Measurements from ENCODE around the gene BET1L.

Gene BET1L

DNA sequence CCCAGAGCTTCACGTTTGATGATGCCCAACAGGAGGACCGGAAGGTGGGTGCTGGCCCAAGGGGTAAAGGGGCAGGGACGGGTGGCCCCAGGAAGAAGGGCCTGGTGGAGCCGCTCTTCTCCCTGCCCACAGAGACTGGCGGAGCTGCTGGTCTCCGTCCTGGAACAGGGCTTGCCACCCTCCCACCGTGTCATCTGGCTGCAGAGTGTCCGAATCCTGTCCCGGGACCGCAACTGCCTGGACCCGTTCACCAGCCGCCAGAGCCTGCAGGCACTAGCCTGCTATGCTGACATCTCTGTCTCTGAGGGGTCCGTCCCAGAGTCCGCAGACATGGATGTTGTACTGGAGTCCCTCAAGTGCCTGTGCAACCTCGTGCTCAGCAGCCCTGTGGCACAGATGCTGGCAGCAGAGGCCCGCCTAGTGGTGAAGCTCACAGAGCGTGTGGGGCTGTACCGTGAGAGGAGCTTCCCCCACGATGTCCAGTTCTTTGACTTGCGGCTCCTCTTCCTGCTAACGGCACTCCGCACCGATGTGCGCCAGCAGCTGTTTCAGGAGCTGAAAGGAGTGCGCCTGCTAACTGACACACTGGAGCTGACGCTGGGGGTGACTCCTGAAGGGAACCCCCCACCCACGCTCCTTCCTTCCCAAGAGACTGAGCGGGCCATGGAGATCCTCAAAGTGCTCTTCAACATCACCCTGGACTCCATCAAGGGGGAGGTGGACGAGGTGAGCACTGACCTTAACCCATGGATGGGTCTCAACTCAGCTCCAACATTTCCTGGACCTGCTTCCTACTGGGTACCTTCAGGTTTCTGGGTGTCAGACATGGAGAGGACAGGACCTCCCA, 2.3 kb upstream of the BET1L start:
- FAIRE-seq, result no peak

- FAIRE-seq, result no peak
Observed at GRCh38 chr11:208917-209260, 1.7 kb upstream of the BET1L start.

GRCh38 chr11:208181-208916, 1.1 kb upstream of the BET1L start:
- FAIRE-seq, result no peak

DNA sequence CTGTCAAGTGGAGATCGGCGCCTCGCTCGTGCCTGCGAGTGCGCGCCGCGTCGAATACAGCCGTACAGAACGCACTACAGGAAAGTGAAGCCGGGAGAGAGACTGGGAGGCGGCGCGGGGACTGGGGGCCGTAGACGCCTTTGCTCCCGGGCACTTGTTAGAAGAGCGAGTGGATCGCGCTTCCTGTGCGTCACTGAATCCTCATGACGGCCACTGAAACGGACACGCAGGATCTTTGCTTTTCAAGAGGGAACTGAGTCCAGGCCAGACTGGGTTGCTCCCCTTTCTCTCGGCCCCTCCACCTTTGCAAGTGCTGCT, 623 bp upstream of the BET1L start:
- no peak for FAIRE-seq

- FAIRE-seq, result no peak
Observed at GRCh38 chr11:206526-207207, 532 bp downstream of the BET1L start.

- FAIRE-seq, result no peak
Observed at GRCh38 chr11:206002-206384, 1.2 kb downstream of the BET1L start.

DNA sequence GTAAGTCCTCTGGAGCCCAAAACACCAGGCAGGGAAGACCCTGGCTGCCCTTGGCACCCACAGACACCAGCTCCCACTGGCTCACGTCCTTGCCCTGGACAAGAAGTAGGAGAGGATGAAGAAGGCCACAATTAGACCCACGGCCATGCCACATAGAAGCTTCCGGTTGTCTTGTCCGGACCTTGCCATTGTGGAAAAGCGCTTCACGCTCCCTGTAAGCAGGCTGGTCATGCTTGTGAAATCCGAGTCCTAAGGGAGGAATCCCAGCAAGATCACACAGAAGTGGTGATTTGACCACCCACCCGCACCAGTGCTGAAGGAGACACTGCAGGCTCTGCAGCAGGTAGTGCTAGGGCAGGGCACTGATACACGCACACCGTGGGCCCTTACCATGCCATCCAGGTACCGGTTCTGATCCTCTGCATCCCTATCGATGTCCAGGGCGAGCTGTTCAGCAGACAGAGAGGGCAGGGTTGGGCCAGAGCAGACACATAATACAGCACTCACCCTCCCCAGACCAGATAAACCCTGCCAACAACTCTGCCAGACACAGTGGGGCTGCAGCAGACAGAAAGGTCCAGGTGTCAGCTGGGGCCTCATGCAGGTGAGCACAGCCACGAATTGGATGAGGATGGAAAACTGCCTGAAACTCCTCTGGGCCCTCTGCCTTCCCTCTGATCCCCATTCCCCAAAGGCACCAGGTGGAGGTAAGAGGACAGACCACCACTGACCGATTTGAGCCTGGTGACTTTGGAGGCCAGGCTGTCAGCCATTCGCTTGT, 1.8 kb downstream of the BET1L start:
- no peak for FAIRE-seq

GRCh38 chr11:204587-205109, 2.6 kb downstream of the BET1L start:
- FAIRE-seq, result no peak

DNA sequence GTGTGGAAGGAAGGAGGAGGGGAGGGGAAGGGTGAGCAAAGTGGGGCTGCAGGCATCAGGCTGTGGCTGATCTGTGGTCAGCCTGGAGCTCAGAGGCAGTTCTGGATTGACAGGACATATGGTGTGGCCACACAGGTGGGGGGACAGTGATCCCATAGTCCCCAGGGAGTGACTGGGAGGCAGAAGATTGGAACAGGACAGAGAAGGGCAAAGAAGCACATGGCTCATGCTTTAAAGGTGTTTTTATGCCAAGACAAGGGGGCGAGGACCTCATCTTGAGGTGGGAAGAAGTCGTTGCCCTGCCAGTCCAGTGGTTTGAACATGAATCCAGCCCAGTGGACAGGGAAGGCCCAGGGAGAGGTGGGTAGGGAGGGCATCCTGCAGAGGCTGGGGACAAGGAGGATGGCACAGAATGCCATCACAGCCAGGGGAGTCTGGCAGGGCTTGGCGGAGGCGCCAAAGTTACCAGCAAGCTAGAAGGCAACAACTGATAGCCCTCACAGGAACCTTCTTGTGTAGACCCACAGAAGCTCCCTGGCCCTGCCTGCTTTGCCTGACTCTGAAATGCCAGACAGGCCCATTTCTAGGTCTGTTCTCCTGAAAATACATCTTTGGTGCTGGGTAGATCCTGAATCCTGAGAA, 3.1 kb downstream of the BET1L start:
- no peak for FAIRE-seq

DNA sequence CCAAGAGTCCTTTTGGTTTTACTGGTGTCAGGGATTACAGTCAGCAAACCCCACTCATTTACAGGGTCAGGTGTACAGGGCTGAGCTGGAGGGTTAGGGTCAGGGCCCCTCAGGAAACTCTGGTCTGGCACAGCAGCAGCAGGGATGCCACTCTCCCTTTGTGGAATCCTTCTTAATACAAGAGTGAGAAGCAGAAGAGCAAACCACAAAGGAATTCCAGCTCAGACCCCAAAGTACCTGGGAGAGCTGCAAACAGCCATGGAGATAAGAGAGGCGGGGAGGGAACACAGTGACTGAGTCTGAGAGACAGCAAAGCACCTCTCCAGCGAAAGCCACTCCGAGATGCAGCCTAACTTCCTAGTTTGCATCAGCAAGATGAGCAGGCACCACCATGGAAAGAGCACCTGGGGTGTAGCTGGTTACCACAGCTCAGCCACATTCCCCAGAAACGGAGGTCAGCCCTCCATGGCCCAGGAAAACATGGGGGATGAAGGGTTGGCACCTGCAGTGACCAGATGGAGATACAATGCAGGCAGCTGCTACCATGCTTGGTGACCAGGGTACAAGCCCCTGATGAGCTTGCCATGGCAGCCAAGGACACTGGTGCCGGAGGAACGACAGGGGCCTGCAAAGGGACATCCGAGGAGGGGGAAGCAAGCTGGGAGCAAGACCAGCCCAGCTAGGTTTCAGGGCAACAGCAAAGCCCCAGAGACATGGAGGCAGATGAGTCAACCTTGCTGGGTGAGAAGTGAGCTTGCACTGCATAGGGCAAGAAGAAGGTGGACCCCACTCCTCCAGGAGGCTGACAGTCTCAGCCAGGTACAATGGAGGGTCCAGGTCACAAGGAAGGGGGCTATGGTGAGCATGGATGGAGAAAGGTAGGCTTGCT, 3.9 kb downstream of the BET1L start:
- no peak for FAIRE-seq

DNA sequence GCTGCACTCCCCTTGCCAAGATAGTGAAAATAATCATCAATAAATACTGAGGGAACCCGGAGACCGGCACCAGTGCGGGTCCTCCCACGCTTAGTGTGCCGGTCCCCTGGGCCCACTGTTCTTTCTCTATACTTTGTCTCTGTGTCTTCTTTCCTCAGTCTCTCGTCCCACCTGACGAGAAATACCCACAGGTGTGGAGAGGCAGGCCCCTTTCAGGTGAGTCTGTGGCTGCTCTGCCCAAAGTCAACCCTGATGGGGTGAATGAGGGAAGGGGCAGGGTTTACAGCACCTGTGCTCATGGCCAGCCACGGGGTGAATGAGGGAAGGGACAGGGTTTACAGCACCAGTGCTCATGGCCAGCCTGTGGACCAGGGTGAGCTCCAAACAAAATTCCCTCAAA, 4.7 kb downstream of the BET1L start:
- no peak for FAIRE-seq

GRCh38 chr11:201966-202365, 5.2 kb downstream of the BET1L start:
- FAIRE-seq, result no peak

GRCh38 chr11:200224-201003, 6.8 kb downstream of the BET1L start:
- FAIRE-seq, result no peak

DNA sequence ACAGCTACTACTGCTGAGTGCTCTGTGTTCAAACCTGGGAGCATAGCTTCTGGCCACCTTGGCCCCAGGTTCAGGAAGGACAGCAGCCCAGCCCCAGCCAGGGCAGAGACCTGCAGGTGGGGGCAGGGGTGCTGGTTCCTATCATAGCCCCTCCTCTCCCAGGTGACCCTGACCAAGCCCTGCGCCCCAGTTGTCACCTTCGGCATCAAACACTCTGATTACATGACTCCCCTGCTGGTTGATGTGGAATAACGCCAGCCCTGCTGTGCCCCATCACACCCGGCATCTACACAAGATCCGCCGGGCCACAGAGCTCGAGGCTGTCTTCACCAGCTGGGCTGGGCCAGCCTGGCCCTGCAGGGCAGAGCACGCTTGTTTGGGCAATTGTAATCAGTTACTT, 7.4 kb downstream of the BET1L start:
- no peak for FAIRE-seq

GRCh38 chr11:199004-199581, 8.1 kb downstream of the BET1L start:
- FAIRE-seq, result no peak

GRCh38 chr11:198236-198806, 8.9 kb downstream of the BET1L start:
- no peak for FAIRE-seq

DNA sequence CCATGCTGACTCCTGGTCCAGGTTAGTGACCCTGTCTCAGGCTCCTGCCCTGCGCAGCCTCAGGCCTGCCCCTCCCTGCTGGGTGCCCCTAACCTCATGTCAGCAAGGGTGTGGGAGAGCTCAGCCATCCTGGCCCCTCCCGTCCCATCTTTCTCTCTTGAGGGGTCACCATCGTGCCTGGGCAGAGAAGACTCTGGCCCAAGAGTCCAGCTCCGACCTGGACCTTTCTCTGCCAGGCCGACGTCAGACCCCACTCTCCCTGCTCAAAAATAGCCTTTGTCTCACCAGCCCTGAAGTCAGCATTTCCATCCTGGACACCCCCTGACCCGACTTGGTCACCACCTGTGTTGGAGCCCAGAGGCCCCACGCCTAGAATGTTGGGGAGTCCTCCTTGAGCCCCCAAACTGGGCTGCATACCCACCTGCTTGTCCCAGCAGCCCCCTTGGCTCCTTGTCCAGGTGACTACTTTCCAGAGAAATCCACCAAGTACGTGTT, 9.4 kb downstream of the BET1L start:
- no peak for FAIRE-seq

DNA sequence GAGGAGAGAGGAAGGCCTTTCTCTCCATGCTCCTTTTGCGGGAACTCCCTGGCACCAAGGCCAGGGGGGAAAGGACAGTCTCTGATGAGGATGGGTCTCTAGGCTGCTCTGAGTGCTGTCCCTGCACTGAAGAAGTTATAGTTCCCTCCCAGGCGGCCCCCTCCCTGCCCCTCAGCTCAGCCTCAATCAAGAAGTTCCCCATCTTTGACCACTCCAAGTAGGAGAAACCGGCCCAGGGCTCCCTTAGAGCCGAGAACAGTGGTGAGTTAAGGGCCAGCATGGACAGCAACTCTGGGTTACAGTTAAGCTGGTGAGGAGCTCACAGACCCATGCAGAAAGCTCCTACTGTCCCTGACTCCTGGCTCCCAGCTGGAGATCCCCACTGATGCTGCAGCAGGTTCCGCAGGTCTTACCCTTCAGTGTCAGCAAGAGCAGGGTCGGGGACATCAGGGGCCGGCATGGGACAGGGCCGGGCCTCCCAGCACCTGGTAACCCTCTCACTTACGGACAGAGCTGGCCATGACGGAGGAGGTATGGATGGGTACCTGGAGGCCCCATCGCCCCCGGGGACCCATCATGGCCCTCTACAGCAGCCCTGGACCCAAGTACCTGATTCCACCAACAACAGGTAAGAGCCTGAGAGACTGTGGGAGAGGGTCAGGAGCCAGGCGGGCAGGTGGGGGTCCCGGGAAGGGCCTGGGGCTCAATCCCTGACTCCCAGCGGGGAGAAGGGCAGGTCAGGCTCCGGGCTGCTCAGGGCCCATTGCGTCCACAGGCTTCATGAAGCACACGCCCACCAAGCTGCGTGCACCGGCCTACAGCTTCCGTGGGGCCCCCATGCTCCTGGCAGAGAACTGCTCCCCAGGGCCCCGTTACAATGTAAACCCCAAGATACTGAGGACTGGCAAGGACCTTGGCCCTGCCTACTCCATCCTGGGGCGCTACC, 10.1 kb downstream of the BET1L start:
- no peak for FAIRE-seq
